Right lobe of liver (tissue), 4 donors: ENCODE data around the gene SLC39A11.

Experiments
- CTCF ChIP-seq, 4 donors: fragments of 200-600 bp in 3 of 4; fragments of 450-650 bp in 1 of 4; IDR thresholded peaks; one replicate each; pipeline versions ENCODE4 v1.5.1 to v1.8.0; 2016 to 2022; ENCODE audit warnings: antibody characterized with exemption in 4 of 4, mild to moderate bottlenecking in 2 of 4
- POLR2A ChIP-seq: fragments of 450-650 bp; IDR thresholded peaks from one replicate; pipeline ENCODE4 v1.6.1; 2017; ENCODE audit warnings: antibody characterized with exemption, mild to moderate bottlenecking
- donor health status: DM: no; HTN: no; CAD: no.
- donor health status: DM: no; HTN: no; CAD: no.
- donor health status: DM: no; HTN: yes; CAD: no.

GRCh38 chr17:72693956-72694355 lies 398.5 kb downstream of the SLC39A11 start:
- no peak for TF ChIP-seq CTCF (IDR thresholded peaks at IDR 0.05)
- no peak for TF ChIP-seq POLR2A
